HG02840 (cell line): Measurements from ENCODE around the gene CDCP1.

Experiments
- ATAC-seq: cut with Tn5 transposase; IDR thresholded peaks from one replicate; pipeline ENCODE4 v1.9.1; 2021; ENCODE audit warnings: mild to moderate bottlenecking, moderate library complexity, moderate number of reproducible peaks; ENCODE audit not compliant: unreplicated experiment, low FRiP score

CDCP1 gene

GRCh38 chr3:45139372-45140140 lies 6.6 kb downstream of the CDCP1 start:
- no peak for ATAC-seq

GRCh38 chr3:45137656-45138181 lies 8.5 kb downstream of the CDCP1 start:
- no peak for ATAC-seq

GRCh38 chr3:45135959-45136358 lies 10.2 kb downstream of the CDCP1 start:
- no peak for ATAC-seq

GRCh38 chr3:45134758-45135521 lies 11.2 kb downstream of the CDCP1 start:
- ATAC-seq = no peak

- no peak for ATAC-seq
These were observed 13.5 kb downstream of the CDCP1 start for GRCh38 chr3:45132568-45133211.

GRCh38 chr3:45131201-45131600 lies 15.0 kb downstream of the CDCP1 start:
- no peak for ATAC-seq

GRCh38 chr3:45130476-45130875 lies 15.7 kb downstream of the CDCP1 start:
- no peak for ATAC-seq

GRCh38 chr3:45128950-45129349 lies 17.2 kb downstream of the CDCP1 start:
- ATAC-seq = no peak

- no peak for ATAC-seq
These were observed 18.9 kb downstream of the CDCP1 start for GRCh38 chr3:45127130-45127822.

GRCh38 chr3:45126730-45127129 lies 19.4 kb downstream of the CDCP1 start:
- ATAC-seq = no peak

- ATAC-seq = no peak
These were observed 20.6 kb downstream of the CDCP1 start for GRCh38 chr3:45125550-45126026.

GRCh38 chr3:45124956-45125355 lies 21.2 kb downstream of the CDCP1 start:
- ATAC-seq = no peak

GRCh38 chr3:45124352-45124751 lies 21.8 kb downstream of the CDCP1 start:
- no peak for ATAC-seq

GRCh38 chr3:45123581-45124269 lies 22.5 kb downstream of the CDCP1 start:
- no peak for ATAC-seq

GRCh38 chr3:45123030-45123429 lies 23.1 kb downstream of the CDCP1 start:
- no peak for ATAC-seq

- ATAC-seq = no peak
These were observed 25.6 kb downstream of the CDCP1 start for GRCh38 chr3:45120359-45121158.

- no peak for ATAC-seq
These were observed 26.3 kb downstream of the CDCP1 start for GRCh38 chr3:45119824-45120358.

- ATAC-seq = no peak
These were observed 26.8 kb downstream of the CDCP1 start for GRCh38 chr3:45119376-45119775.

- no peak for ATAC-seq
These were observed 27.5 kb downstream of the CDCP1 start for GRCh38 chr3:45118615-45119071.
